C4-2B (cell line): ENCODE data around the gene IGLON5.

ENCODE experiments used
- ZFX ChIP-seq: fragments of 450-650 bp; IDR thresholded peaks from 2 replicates; pipeline ENCODE4 v1.6.1; 2017
- TF ChIP-seq, protein P1 (sequence below): fragments of 450-650 bp; conservative IDR thresholded peaks from 2 replicates; pipeline ENCODE4 v1.5.1; 2017; ENCODE audit warnings: mild to moderate bottlenecking

- TF ChIP-seq, protein P1, sequence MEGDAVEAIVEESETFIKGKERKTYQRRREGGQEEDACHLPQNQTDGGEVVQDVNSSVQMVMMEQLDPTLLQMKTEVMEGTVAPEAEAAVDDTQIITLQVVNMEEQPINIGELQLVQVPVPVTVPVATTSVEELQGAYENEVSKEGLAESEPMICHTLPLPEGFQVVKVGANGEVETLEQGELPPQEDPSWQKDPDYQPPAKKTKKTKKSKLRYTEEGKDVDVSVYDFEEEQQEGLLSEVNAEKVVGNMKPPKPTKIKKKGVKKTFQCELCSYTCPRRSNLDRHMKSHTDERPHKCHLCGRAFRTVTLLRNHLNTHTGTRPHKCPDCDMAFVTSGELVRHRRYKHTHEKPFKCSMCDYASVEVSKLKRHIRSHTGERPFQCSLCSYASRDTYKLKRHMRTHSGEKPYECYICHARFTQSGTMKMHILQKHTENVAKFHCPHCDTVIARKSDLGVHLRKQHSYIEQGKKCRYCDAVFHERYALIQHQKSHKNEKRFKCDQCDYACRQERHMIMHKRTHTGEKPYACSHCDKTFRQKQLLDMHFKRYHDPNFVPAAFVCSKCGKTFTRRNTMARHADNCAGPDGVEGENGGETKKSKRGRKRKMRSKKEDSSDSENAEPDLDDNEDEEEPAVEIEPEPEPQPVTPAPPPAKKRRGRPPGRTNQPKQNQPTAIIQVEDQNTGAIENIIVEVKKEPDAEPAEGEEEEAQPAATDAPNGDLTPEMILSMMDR = no peak
- no peak for TF ChIP-seq ZFX
Measured at GRCh38 chr19:51282335-51282734, 29.1 kb upstream of the IGLON5 start.
